GM23248 (cell line): Measurements from ENCODE around the gene PLCL2. TPM values are rescaled to one million over a fixed set of nuclear protein-coding genes. Genes with fewer than 3 reads are reported as not detected.
"Not testable (repeated sequence)": the region's sequence is repeated elsewhere in the genome, so short reads cannot be mapped to it uniquely, and the experiment has no call there.

Source experiments
- DNase-seq: peaks from one replicate; pipeline ENCODE4 v3.0.0-alpha.2; 2015
- H2AFZ ChIP-seq: fragments of 200-600 bp; sonication (generic); 2 replicates; pipeline ENCODE4 v1.6.1; 2016; ENCODE audit warnings: antibody characterized with exemption
- H3F3A ChIP-seq: fragments of 200-600 bp; sonication (generic); 2 replicates; pipeline ENCODE4 v1.6.1; 2016; ENCODE audit warnings: mild to moderate bottlenecking, antibody characterized with exemption, mixed run types; ENCODE audit not compliant: insufficient read depth
- H3K27ac ChIP-seq: fragments of 200-600 bp; sonication (generic); 2 replicates; pipeline ENCODE4 v1.5.1; 2016; ENCODE audit warnings: mild to moderate bottlenecking
- H3K27me3 ChIP-seq: fragments of 200-600 bp; sonication (generic); replicated peaks from 2 replicates; pipeline ENCODE4 v1.6.1; 2016; ENCODE audit warnings: mild to moderate bottlenecking; ENCODE audit not compliant: insufficient read depth
- H3K36me3 ChIP-seq: fragments of 200-600 bp; sonication (generic); 2 replicates; pipeline ENCODE4 v1.6.1; 2016; ENCODE audit warnings: low read depth, mild to moderate bottlenecking
- H3K4me1 ChIP-seq: fragments of 200-600 bp; sonication (generic); 2 replicates; pipeline ENCODE4 v1.6.1; 2016; ENCODE audit warnings: mild to moderate bottlenecking; ENCODE audit not compliant: insufficient read depth
- H3K4me2 ChIP-seq: fragments of 200-600 bp; sonication (generic); one replicate; pipeline ENCODE4 v1.6.1; 2016; ENCODE audit warnings: mild to moderate bottlenecking; ENCODE audit not compliant: unreplicated experiment
- H3K4me3 ChIP-seq: fragments of 200-600 bp; sonication (generic); 2 replicates; pipeline ENCODE4 v1.5.1; 2016; ENCODE audit warnings: mild to moderate bottlenecking
- H3K79me2 ChIP-seq: fragments of 200-600 bp; sonication (generic); 2 replicates; pipeline ENCODE4 v1.6.1; 2016; ENCODE audit warnings: mild to moderate bottlenecking; ENCODE audit not compliant: insufficient read depth
- H3K9ac ChIP-seq: fragments of 200-600 bp; sonication (generic); 2 replicates; pipeline ENCODE4 v1.6.1; 2016; ENCODE audit warnings: mild to moderate bottlenecking
- H3K9me2 ChIP-seq: fragments of 200-600 bp; sonication (generic); 2 replicates; pipeline ENCODE4 v1.6.1; 2016; ENCODE audit warnings: mixed run types, mild to moderate bottlenecking, moderate library complexity; ENCODE audit not compliant: insufficient read depth
- H3K9me3 ChIP-seq: fragments of 200-600 bp; sonication (generic); one replicate; pipeline ENCODE4 v1.6.1; 2017; ENCODE audit warnings: low read depth
- H4K20me1 ChIP-seq: fragments of 200-600 bp; sonication (generic); 2 replicates; pipeline ENCODE4 v1.6.0; 2016; ENCODE audit not compliant: insufficient read depth
- EZH2 ChIP-seq: fragments of 200-600 bp; sonication (generic); IDR thresholded peaks from 2 replicates; pipeline ENCODE4 v1.6.1; 2018; ENCODE audit warnings: antibody characterized with exemption, mild to moderate bottlenecking; ENCODE audit not compliant: insufficient read depth, poor library complexity, severe bottlenecking
- EZH2phosphoT487 ChIP-seq: fragments of 200-600 bp; sonication (generic); IDR thresholded peaks from 2 replicates; pipeline ENCODE4 v1.6.1; 2018; ENCODE audit warnings: antibody characterized with exemption, moderate library complexity, mild to moderate bottlenecking, low read depth; ENCODE audit not compliant: insufficient read depth
- WGBS, 2 experiments: methylation state at CpG; one replicate each; pipeline ENCODE4 v1.1.6; 2015 to 2017; ENCODE audit warnings: low lambda C conversion rate in 2 of 2, low coverage in 1 of 2; ENCODE audit errors: missing lambda C conversion rate in 2 of 2; 5-methylcytosine and 5-hydroxymethylcytosine counted together
- in situ Hi-C: fragments of 300-500 bp; cut with MboI; formaldehyde crosslinking; loops from 2 replicates; pipeline ENCODE4 v1.15.0; 2020
- polyA plus RNA-seq: library from polyadenylated mRNA; unstranded; fragments of >200 nt; fragmentation: Nextera tagmentation; extraction: Ambion mirVana; gene quantifications from 2 replicates; pipeline ENCODE4 v1.2.1, GENCODE V29; 2016
- total RNA-seq: library from RNA; depleted of rRNA; stranded (reverse); fragments of >200 nt; shearing (Covaris generic); gene quantifications from 2 replicates; pipeline ENCODE4 v1.2.3, GENCODE V29; 2014

The PLCL2 gene
- total and polyA plus RNA-seq, 2 experiments from 2014 or later, result 1.4 to 5.1 TPM

- Histone ChIP-seq H3K9ac (no peak overlapping the region), H3K4me2 (no peak overlapping the region), H3K9me3 (no peaks in the 10 kb centered on the region), H4K20me1 (no peaks in the 10 kb centered on the region), H3K36me3 (no peaks in the 10 kb centered on the region), H3K4me1 (no peaks in the 10 kb centered on the region), H2AFZ (no peak overlapping the region), H3K4me3 (no peak overlapping the region), H3K27ac (no peak overlapping the region), H3F3A (no peaks in the 10 kb centered on the region), H3K79me2 (no peaks in the 10 kb centered on the region), H3K9me2 (no peaks in the 10 kb centered on the region), H3K27me3 (no peaks in the 10 kb centered on the region)
- WGBS, 2 experiments, result 18 to 21% methylated on average over 2 of the region's 2 CpGs
- TF ChIP-seq EZH2 (no peak), EZH2phosphoT487 (no peak)
- in situ Hi-C loops, result no loop called here
- DNase-seq, result no peak
Observed at GRCh38 chr3:17121336-17121735, 236.6 kb downstream of the PLCL2 start.

GRCh38 chr3:17122758-17123157 is 238.0 kb downstream of the PLCL2 start:
- Histone ChIP-seq H3K36me3 (no peaks in the 10 kb centered on the region), H3K27ac (no peak overlapping the region), H3K4me2 (no peak overlapping the region), H3K4me1 (no peaks in the 10 kb centered on the region), H3K9ac (no peak overlapping the region), H3K9me2 (no peaks in the 10 kb centered on the region), H3K4me3 (no peak overlapping the region), H3K9me3 (no peaks in the 10 kb centered on the region), H3K79me2 (no peaks in the 10 kb centered on the region), H3K27me3 (no peaks in the 10 kb centered on the region), H4K20me1 (no peaks in the 10 kb centered on the region), H2AFZ (no peak overlapping the region), H3F3A (no peaks in the 10 kb centered on the region)
- in situ Hi-C loops, result no loop called here
- 53 to 61% methylated on average over 3 of the region's 3 CpGs for WGBS, 2 experiments
- TF ChIP-seq EZH2, result no peak
- TF ChIP-seq EZH2phosphoT487, result no peak
- no peak for DNase-seq

GRCh38 chr3:17125738-17126442 is 241.1 kb downstream of the PLCL2 start:
- no peaks in the 10 kb centered on the region for H3K36me3 ChIP-seq
- no peak overlapping the region for H3K9ac ChIP-seq
- in situ Hi-C loops, result no loop called here
- TF ChIP-seq EZH2, result no peak
- TF ChIP-seq EZH2phosphoT487, result no peak
- no peaks in the 10 kb centered on the region for H3K27me3 ChIP-seq
- H3K4me1 ChIP-seq, result no peaks in the 10 kb centered on the region
- H3K4me2 ChIP-seq, result no peak overlapping the region
- no peaks in the 10 kb centered on the region for H3K9me2 ChIP-seq
- DNase-seq, result no peak
- no peaks in the 10 kb centered on the region for H4K20me1 ChIP-seq
- WGBS, 2 experiments, result 38 to 40% methylated on average over 2 of the region's 2 CpGs
- no peaks in the 10 kb centered on the region for H3K79me2 ChIP-seq
- no peaks in the 10 kb centered on the region for H3F3A ChIP-seq
- no peak overlapping the region for H3K27ac ChIP-seq
- H3K9me3 ChIP-seq, result no peaks in the 10 kb centered on the region
- H2AFZ ChIP-seq, result no peak overlapping the region
- no peak overlapping the region for H3K4me3 ChIP-seq

DNA sequence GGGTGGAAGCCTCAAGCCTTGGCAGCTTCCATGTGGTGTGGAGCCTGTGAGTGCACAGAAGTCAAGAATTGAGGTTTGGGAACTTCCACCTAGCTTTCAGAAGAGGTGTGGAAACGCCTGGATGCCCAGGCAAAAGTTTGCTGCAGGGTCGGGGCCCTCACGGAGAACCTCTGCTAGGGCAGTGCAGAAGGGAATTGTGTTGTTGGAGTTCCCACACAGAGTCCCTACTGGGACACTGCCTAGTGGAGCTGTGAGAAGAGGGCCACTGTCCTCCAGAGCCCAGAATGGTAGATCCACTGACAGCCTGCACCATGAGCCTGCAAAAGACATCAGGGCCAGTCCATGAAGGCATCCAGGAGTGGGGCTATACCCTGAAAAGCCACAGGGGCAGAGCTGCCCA is 243.9 kb downstream of the PLCL2 start:
- H3K4me3 ChIP-seq, H3F3A ChIP-seq, DNase-seq, H3K4me1 ChIP-seq, H3K27ac ChIP-seq, H3K4me2 ChIP-seq, H4K20me1 ChIP-seq, H2AFZ ChIP-seq, H3K9ac ChIP-seq, H3K9me2 ChIP-seq, H3K9me3 ChIP-seq, in situ Hi-C loops, H3K27me3 ChIP-seq, H3K36me3 ChIP-seq, H3K79me2 ChIP-seq: not testable (repeated sequence)
- WGBS, 2 experiments, result 61 to 73% methylated on average over 3 of the region's 3 CpGs

GRCh38 chr3:17129556-17129955 is 244.8 kb downstream of the PLCL2 start:
- Histone ChIP-seq H3K27me3 (no peaks in the 10 kb centered on the region), H3K79me2 (no peaks in the 10 kb centered on the region), H2AFZ (no peak overlapping the region), H3K9ac (no peak overlapping the region), H3K9me2 (no peaks in the 10 kb centered on the region), H3K9me3 (no peaks in the 10 kb centered on the region), H3F3A (no peaks in the 10 kb centered on the region), H3K27ac (no peak overlapping the region), H3K4me3 (no peak overlapping the region), H3K36me3 (no peaks in the 10 kb centered on the region), H3K4me2 (no peak overlapping the region), H3K4me1 (no peaks in the 10 kb centered on the region), H4K20me1 (no peaks in the 10 kb centered on the region)
- in situ Hi-C loops, result no loop called here
- TF ChIP-seq EZH2 (no peak), EZH2phosphoT487 (no peak)
- DNase-seq, result no peak
- 42 to 55% methylated on average over 3 of the region's 3 CpGs for WGBS, 2 experiments
